ENCODE results near the gene GLS. TPM values are rescaled to one million over a fixed set of nuclear protein-coding genes. Genes with fewer than 3 reads are reported as not detected.
"Not testable (repeated sequence)": the region's sequence is repeated elsewhere in the genome, so short reads cannot be mapped to it uniquely, and the experiment has no call there.

The GLS gene
- total RNA-seq, 4 donors from 2014 or later, result 60.6 to 128 (median 75.7) TPM

DNA sequence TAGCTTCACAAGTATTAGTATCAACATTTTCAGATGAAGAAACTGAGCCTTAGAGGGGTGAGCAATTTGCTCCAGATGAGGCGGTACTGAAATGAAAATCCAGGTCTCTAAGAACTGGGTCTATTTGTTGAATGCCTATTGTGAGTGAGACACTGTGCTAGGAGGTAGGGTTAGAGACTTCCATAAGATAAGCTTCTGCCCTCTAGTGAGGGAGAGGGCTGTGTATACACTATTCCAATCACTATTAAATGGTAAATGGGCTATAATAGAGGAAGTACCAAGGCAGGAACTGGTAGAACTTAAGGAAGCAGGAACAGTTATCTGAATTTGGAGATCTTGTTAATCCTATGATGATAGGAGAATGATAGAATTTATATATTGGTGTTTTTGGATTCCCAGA is 23.6 kb upstream of the GLS start:
- TF ChIP-seq CTCF (IDR thresholded peaks at IDR 0.05) (no peak), POLR2AphosphoS5 (IDR thresholded peaks at IDR 0.05) (no peak), POLR2A (IDR thresholded peaks at IDR 0.05) (no peak), EP300 (IDR thresholded peaks at IDR 0.05) (no peak)
- Histone ChIP-seq H3K27me3 (no peaks in the 10 kb centered on the region), H3K36me3 (no peaks in the 10 kb centered on the region), H3K4me1 (peaks cover 2% of the 10 kb centered on the region), H3K4me3 (no peak overlapping the region), H3K27ac (no peak overlapping the region), H3K9me3 (no peaks in the 10 kb centered on the region)
- DNase-seq (ENCODE audit: low spot score in 2 of 2), result no peak
- WGBS, result 97% methylated on average over 1 of the region's 1 CpG

DNA sequence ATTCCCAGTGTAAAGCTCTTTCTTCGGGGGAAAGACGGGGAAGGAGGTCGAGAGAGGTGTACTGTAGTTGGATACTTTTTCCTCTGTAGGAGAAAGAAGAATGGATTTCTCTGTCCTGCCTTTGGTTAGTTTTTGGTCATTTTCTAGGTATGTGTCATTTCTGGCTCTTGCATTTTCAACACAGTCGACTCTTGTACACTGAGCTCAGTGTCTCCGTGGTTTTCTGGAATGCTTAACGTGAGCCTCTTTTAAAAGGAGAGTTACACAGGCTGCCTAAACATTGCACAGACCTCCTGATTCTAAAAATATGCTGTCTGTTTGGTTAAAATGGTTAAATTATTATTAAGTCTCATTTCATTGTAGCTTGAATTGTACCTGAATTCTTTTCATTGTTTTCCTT is 21.8 kb upstream of the GLS start:
- no peak for DNase-seq (ENCODE audit: low spot score in 2 of 2)
- Histone ChIP-seq H3K27me3 (no peaks in the 10 kb centered on the region), H3K9me3 (no peaks in the 10 kb centered on the region), H3K4me1 (peaks cover 2% of the 10 kb centered on the region), H3K36me3 (no peaks in the 10 kb centered on the region), H3K4me3 (no peak overlapping the region), H3K27ac (no peak overlapping the region)
- TF ChIP-seq POLR2AphosphoS5 (IDR thresholded peaks at IDR 0.05), result no peak
- TF ChIP-seq EP300 (IDR thresholded peaks at IDR 0.05), result no peak
- TF ChIP-seq CTCF (IDR thresholded peaks at IDR 0.05), result no peak
- TF ChIP-seq POLR2A (IDR thresholded peaks at IDR 0.05), result no peak
- 73% methylated on average over 6 of the region's 6 CpGs for WGBS

- no peak for TF ChIP-seq POLR2AphosphoS5 (IDR thresholded peaks at IDR 0.05)
- no peak for TF ChIP-seq EP300 (IDR thresholded peaks at IDR 0.05)
- TF ChIP-seq POLR2A (IDR thresholded peaks at IDR 0.05), result no peak
- no peak for TF ChIP-seq CTCF (IDR thresholded peaks at IDR 0.05)
- Histone ChIP-seq H3K9me3 (no peaks in the 10 kb centered on the region), H3K4me3 (no peak overlapping the region), H3K36me3 (no peaks in the 10 kb centered on the region), H3K4me1 (peaks cover 2% of the 10 kb centered on the region), H3K27ac (no peak overlapping the region), H3K27me3 (no peaks in the 10 kb centered on the region)
- WGBS, result 53% methylated on average over 6 of the region's 6 CpGs
- no peak for DNase-seq (ENCODE audit: low spot score in 2 of 2)
These were observed 21.0 kb upstream of the GLS start for GRCh38 chr2:190859347-190860297.

DNA sequence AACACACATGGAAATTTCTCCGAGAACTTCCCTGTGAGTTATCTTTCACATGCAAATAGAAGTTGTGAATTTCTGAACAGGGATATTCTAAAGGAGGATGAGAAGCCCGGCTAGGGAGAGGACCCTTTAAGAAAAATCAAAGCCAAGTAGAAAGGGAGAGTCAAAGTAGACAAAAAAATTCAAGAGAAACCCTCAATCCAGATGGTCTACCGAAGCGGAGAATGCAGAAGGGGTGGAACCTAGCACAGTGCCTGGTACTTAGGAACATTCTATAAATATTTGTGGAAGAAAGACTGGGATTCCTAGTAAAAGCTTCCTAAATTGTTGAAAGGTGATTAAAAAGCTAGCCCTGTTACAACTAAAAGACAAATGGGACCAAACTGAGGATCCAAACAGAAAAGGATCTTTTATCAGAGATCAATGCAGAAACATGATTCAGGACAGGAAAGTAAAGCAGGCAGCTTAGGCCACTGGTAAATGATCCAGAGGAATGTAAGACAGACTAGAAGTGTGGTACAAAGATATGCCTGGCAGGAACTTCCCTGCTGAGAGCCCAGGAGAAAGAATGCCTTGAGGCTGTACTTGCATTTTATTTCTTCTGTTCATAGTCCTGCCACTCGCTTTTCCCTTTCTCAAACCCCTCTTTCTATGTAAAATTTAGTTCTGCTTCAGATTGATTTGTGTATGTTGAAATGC is 19.5 kb upstream of the GLS start:
- no peaks in the 10 kb centered on the region for H3K27me3 ChIP-seq
- H3K27ac ChIP-seq, result no peak overlapping the region
- no peak overlapping the region for H3K4me3 ChIP-seq
- WGBS, result 78% methylated on average over 5 of the region's 5 CpGs
- TF ChIP-seq POLR2A (IDR thresholded peaks at IDR 0.05), result no peak
- TF ChIP-seq CTCF (IDR thresholded peaks at IDR 0.05), result no peak
- TF ChIP-seq POLR2AphosphoS5 (IDR thresholded peaks at IDR 0.05), result no peak
- TF ChIP-seq EP300 (IDR thresholded peaks at IDR 0.05), result no peak
- no peaks in the 10 kb centered on the region for H3K36me3 ChIP-seq
- H3K9me3 ChIP-seq, result no peaks in the 10 kb centered on the region
- no peak for DNase-seq (ENCODE audit: low spot score in 2 of 2)
- peaks cover 2% of the 10 kb centered on the region for H3K4me1 ChIP-seq

- not testable (repeated sequence) for DNase-seq (ENCODE audit: low spot score in 2 of 2); H3K4me1 ChIP-seq; H3K36me3 ChIP-seq; H3K27ac ChIP-seq; H3K9me3 ChIP-seq; H3K27me3 ChIP-seq; H3K4me3 ChIP-seq
These were observed 18.5 kb upstream of the GLS start for GRCh38 chr2:190862128-190862527.
